ENCODE measurements around the gene C5orf15.
A peak's percentile ranks its signal among the peaks of the same experiment; 100 is the strongest.

GRCh38 chr5:134003817-134004625 lies 35.6 kb upstream of the C5orf15 start:
- TF ChIP-seq RAD21 (IDR thresholded peaks at IDR 0.05; ENCODE audit: low read depth) (no peak), YY1 (IDR thresholded peaks at IDR 0.05; ENCODE audit: low read depth) (no peak), TEAD4 (IDR thresholded peaks at IDR 0.05) (no peak), EP300 (IDR thresholded peaks at IDR 0.05; ENCODE audit: borderline replicate concordance) (no peak), EGR1 (IDR thresholded peaks at IDR 0.05) (peak; percentile 87), CEBPB (IDR thresholded peaks at IDR 0.05) (no peak), REST (IDR thresholded peaks at IDR 0.05; ENCODE audit: low read depth) (no peak), TAF1 (IDR thresholded peaks at IDR 0.05; ENCODE audit: low read depth) (no peak), FOXM1 (IDR thresholded peaks at IDR 0.05; ENCODE audit: borderline replicate concordance, low read depth) (no peak), TCF12 (IDR thresholded peaks at IDR 0.05; ENCODE audit: low read depth) (no peak), MAX (IDR thresholded peaks at IDR 0.05) (peak; percentile 62)
